Heart left ventricle (tissue), 16 donors: ENCODE data around the gene ADGRB2. TPM values are rescaled to one million over a fixed set of nuclear protein-coding genes. Genes with fewer than 3 reads are reported as not detected.

Source experiments
- ATAC-seq, 4 donors: fragments of 200-7000 bp; cut with Tn5 transposase; one replicate each; pipeline ENCODE4 v1.9.1; 2020 to 2022; ENCODE audit warnings: moderate library complexity in 4 of 4, mild to moderate bottlenecking in 3 of 4, moderate number of reproducible peaks in 1 of 4
- DNase-seq, 5 donors: peaks; one replicate each; pipeline ENCODE4 v3.0.0-alpha.2; 2020
- H3K27ac ChIP-seq, 12 donors: fragments of 200-600 bp; sonication (generic) in 4 of 12; one replicate each; pipeline versions ENCODE4 v1.5.0 to v1.8.0; 2016 to 2022; ENCODE audit warnings: mild to moderate bottlenecking in 2 of 12
- H3K27me3 ChIP-seq, 9 donors: fragments of 200-600 bp; sonication (generic) in 2 of 9; one replicate each; pipeline versions ENCODE4 v1.5.1 to v1.8.0; 2016 to 2022; ENCODE audit warnings: mild to moderate bottlenecking in 3 of 9
- H3K36me3 ChIP-seq, 9 donors: fragments of 200-600 bp; sonication (generic) in 2 of 9; one replicate each; pipeline versions ENCODE4 v1.5.0 to v1.8.0; 2018 to 2022; ENCODE audit warnings: mild to moderate bottlenecking in 2 of 9
- H3K4me1 ChIP-seq, 12 donors: fragments of 200-600 bp; sonication (generic) in 4 of 12; one replicate each; pipeline versions ENCODE4 v1.5.0 to v1.8.0; 2016 to 2022; ENCODE audit warnings: mild to moderate bottlenecking in 3 of 12
- H3K4me3 ChIP-seq, 12 donors: fragments of 200-600 bp; sonication (generic) in 4 of 12; one replicate each; pipeline versions ENCODE4 v1.5.0 to v1.8.0; 2017 to 2022; ENCODE audit warnings: mild to moderate bottlenecking in 9 of 12, moderate library complexity in 4 of 12
- H3K9me3 ChIP-seq, 12 donors: fragments of 200-600 bp; sonication (generic) in 4 of 12; one replicate each; pipeline versions ENCODE4 v1.5.0 to v1.8.0; 2016 to 2022; ENCODE audit warnings: mild to moderate bottlenecking in 1 of 12
- CTCF ChIP-seq, 12 donors: fragments of 200-600 bp; sonication (generic) in 4 of 12; IDR thresholded peaks; one replicate each; pipeline versions ENCODE4 v1.5.0 to v1.8.0; 2018 to 2022; ENCODE audit warnings: antibody characterized with exemption in 12 of 12, mild to moderate bottlenecking in 5 of 12
- POLR2A ChIP-seq, 2 donors: fragments of 450-650 bp; IDR thresholded peaks; one replicate each; pipeline ENCODE4 v1.6.1; 2017; ENCODE audit warnings: antibody characterized with exemption in 2 of 2, mild to moderate bottlenecking in 2 of 2, moderate library complexity in 2 of 2
- WGBS, 4 donors: extraction: QIAGEN DNeasy Blood & Tissue Kit in 2 of 4; methylation state at CpG; one replicate each; pipeline versions ENCODE4 v1.1.5 to v1.1.7; 2013 to 2018; 5-methylcytosine and 5-hydroxymethylcytosine counted together
- intact Hi-C, 10 donors: fragments of 100-400 bp; cut with DNase I; formaldehyde crosslinking; loops; one replicate each; pipeline versions ENCODE4 v1.11.1 to v1.14.2; 2022
- polyA plus RNA-seq, 2 donors: library from polyadenylated mRNA; stranded (reverse); fragments of 200-250 nt; gene quantifications; one replicate each; pipeline ENCODE4 v1.2.3, GENCODE V29; 2013
- total RNA-seq, 9 donors: library from RNA; depleted of rRNA in 2 of 9; stranded (reverse); fragments of >200 nt in 2 of 9; fragmentation: NEBNext Ultra II Directional in 3 of 9; extraction: Animal tissue kit (Norgen Biotek cat#: 25700) in 3 of 9; gene quantifications; one replicate each; pipeline versions ENCODE4 v1.1.0 to v1.2.4, GENCODE V29; 2016 to 2023
- donor health status: ischemic (EF 13 %, LVEDD 7.1; RV severe dilation, severe dysfunction).
- donor health status: healthy with polysubstance abuse.
- donor health status: DM: no; HTN: yes; CAD: no.
- donor health status: DM: no; HTN: no; CAD: no.
- donor health status: ischemic (EF 25% LVEDD 6.9; RV normal size, moderate dysfunction).
- donor health status: ischemic (EF 25% LVEDD 5.7; RV mildly dilated, moderate dysfunction).
- donor health status: healthy.
- donor health status: DM: yes; HTN: yes; CAD: no.
- donor health status: ischemic (EF 35%, LVEDD 5.7; RV mildly dilated, moderate dysfunction).
- donor health status: nonischemic (EF 11% LVEDD 7.7; RV severe dilation, severe dysfunction).
- donor health status: DM: yes; HTN: yes; CAD: no.
- donor health status: PGD.
- donor health status: ischemic (EF 29% LVEDD 5.4; RV normal size, mild dysfunction).
- donor health status: nonischemic (EF 23%, LVEDD 6.1; RV moderate dilation, normal function).

ADGRB2 gene
- total and polyA plus RNA-seq, 11 donors = 1.1 to 18.5 (median 9.6) TPM

DNA sequence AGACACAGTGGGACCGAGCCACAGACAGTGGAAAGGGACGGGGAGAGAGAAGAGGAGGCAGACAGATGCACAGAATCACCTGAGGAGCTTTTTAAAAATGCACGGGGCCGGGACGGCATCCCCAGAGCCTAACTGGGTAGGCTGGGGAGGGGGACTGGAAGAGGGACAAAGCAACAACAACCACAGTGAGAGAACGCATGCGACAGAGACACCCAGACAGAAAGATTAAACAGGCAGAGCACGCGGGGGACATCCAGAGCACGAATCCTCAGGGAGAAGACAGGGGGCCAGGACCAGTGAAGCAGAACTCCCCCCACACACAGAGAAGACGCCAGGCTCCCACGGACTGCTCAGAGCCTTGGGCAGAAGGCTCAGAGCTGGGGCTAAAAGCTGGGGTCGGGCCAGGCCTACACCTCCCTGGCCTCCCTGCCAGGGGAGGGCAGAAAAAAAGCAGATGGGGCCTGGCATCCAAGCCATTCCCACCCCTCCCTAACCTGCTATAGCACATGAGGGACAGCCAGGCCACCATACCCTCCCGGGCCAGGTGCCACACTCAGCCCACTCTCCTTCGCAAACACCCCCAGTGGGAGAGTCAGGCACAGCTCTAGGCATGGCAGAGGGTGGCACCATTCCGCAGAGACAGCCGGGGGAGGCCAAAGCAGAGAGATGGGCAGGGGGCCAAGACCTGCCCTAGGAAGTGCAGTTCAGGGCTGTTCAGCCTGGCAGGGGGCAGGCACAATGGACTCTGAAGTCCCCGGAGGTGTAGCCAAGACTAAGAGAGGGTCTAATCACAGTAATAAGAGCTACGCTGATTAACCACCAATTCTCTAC lies 30.5 kb downstream of the ADGRB2 start:
- H3K27me3 ChIP-seq = no peaks in the 10 kb centered on the region
- H3K9me3 ChIP-seq = no peaks in the 10 kb centered on the region
- 78 to 81% (median 81%) methylated on average over 18 to 19 of the region's 19 CpGs for WGBS, 4 donors
- DNase-seq = peak in 1 of 5 donors; percentile 14
- H3K4me1 ChIP-seq = no peaks in the 10 kb centered on the region
- no peak overlapping the region for H3K27ac ChIP-seq
- intact Hi-C loops = no loop called here
- H3K36me3 ChIP-seq = no peaks in the 10 kb centered on the region
- ATAC-seq = peak in 1 of 4 donors; percentile 39
- TF ChIP-seq POLR2A (IDR thresholded peaks at IDR 0.05) (no peak), CTCF (IDR thresholded peaks at IDR 0.05) (no peak)
- no peak overlapping the region for H3K4me3 ChIP-seq

DNA sequence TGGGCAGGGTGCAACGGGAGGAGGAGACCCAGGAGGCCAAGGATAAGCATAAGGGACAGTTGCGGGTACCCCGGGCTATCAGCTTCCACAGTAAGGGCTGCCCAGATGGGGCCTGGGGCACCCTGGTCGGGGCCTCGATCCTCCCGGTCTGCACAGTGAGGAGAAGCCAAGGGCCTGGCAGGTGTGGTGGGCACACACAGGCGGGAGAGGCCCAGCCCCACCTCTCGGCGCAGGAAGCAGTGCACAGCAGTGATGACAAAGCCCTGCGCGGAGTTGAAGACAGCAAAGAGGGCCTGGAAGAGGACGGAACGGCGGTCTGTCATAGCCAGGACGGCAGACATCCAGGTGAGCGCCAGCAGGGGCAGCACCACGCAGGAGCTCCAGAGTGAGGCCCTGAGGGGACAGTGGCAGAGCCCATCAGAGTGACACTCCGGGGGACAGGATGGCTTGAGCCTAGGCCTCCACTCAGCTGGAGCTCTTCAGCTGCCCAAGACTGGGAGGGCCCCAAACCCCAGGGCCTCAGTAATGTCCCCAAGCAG lies 31.3 kb downstream of the ADGRB2 start:
- TF ChIP-seq CTCF (IDR thresholded peaks at IDR 0.05) = no peak
- intact Hi-C loops = no loop called here
- no peaks in the 10 kb centered on the region for H3K27me3 ChIP-seq
- H3K9me3 ChIP-seq = no peaks in the 10 kb centered on the region
- H3K36me3 ChIP-seq = no peaks in the 10 kb centered on the region
- H3K27ac ChIP-seq = no peak overlapping the region
- WGBS, 4 donors = 87 to 94% (median 88%) methylated on average over 15 to 18 of the region's 18 CpGs
- H3K4me1 ChIP-seq = no peaks in the 10 kb centered on the region
- H3K4me3 ChIP-seq = no peak overlapping the region
- ATAC-seq = no peak
- peak in 1 of 5 donors; percentile 66 for DNase-seq

DNA sequence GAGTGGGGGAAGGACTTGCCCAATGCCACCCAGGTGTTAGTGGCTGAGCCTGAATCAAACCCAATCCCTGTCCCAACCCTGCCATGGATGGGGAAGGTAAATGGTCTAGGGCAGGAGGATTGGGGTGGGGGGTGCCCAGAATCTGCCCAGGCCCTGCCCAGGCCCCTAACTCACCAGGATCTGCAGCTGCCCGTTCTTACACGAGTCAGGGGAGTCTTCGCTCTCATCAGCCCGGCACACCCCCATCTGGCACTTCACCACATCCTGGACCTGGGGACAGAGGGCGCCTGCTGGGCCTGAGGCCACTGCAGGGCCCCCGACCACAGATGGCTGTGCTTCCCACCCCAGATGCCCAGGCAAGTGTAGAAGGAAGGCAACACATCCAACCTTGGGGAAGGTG lies 31.8 kb downstream of the ADGRB2 start:
- TF ChIP-seq CTCF (IDR thresholded peaks at IDR 0.05) (no peak), POLR2A (IDR thresholded peaks at IDR 0.05) (no peak)
- WGBS, 4 donors = 76 to 87% (median 84%) methylated on average over 6 of the region's 6 CpGs
- DNase-seq = peak in 1 of 5 donors; percentile 34
- Histone ChIP-seq H3K36me3 (no peaks in the 10 kb centered on the region), H3K27me3 (no peaks in the 10 kb centered on the region), H3K4me1 (no peaks in the 10 kb centered on the region), H3K27ac (no peak overlapping the region), H3K9me3 (no peaks in the 10 kb centered on the region), H3K4me3 (no peak overlapping the region)
- ATAC-seq = no peak
- intact Hi-C loops = no loop called here

GRCh38 chr1:31731049-31731565 lies 33.0 kb downstream of the ADGRB2 start:
- no peaks in the 10 kb centered on the region for H3K9me3 ChIP-seq
- intact Hi-C loops = no loop called here
- 87 to 100% (median 93%) methylated on average over 5 to 12 of the region's 12 CpGs for WGBS, 4 donors
- H3K27me3 ChIP-seq = no peaks in the 10 kb centered on the region
- no peaks in the 10 kb centered on the region for H3K36me3 ChIP-seq
- no peak overlapping the region for H3K4me3 ChIP-seq
- DNase-seq (peak in 1 of 5 donors; percentile 47), ATAC-seq (no peak)
- H3K4me1 ChIP-seq = no peaks in the 10 kb centered on the region
- TF ChIP-seq POLR2A (IDR thresholded peaks at IDR 0.05) = no peak
- TF ChIP-seq CTCF (IDR thresholded peaks at IDR 0.05) = no peak
- H3K27ac ChIP-seq = no peak overlapping the region
